ENCODE measurements around the gene APOBEC3G.
"Not testable (repeated sequence)": the region's sequence is repeated elsewhere in the genome, so short reads cannot be mapped to it uniquely, and the experiment has no call there.

DNA sequence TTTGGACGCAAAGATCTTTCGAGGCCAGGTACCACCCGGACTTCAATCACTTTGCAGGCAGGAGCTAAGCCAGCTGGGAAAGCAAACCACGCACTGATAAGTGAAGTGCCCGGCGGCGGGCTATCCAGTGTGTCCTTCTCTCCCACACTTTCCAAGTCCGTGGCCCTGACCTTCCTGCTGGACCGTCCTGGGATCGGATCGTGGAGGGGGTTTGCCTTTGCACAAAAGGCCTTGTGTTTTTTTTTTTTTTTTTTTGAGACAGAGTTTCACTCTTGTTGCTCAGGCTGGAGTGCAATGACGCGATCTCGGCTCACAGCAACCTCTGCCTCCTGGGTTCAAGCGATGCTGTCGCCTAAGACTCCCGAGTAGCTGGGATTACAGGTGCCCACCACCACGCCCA is 34.0 kb upstream of the APOBEC3G start:
- TF ChIP-seq, protein P1, sequence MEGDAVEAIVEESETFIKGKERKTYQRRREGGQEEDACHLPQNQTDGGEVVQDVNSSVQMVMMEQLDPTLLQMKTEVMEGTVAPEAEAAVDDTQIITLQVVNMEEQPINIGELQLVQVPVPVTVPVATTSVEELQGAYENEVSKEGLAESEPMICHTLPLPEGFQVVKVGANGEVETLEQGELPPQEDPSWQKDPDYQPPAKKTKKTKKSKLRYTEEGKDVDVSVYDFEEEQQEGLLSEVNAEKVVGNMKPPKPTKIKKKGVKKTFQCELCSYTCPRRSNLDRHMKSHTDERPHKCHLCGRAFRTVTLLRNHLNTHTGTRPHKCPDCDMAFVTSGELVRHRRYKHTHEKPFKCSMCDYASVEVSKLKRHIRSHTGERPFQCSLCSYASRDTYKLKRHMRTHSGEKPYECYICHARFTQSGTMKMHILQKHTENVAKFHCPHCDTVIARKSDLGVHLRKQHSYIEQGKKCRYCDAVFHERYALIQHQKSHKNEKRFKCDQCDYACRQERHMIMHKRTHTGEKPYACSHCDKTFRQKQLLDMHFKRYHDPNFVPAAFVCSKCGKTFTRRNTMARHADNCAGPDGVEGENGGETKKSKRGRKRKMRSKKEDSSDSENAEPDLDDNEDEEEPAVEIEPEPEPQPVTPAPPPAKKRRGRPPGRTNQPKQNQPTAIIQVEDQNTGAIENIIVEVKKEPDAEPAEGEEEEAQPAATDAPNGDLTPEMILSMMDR (IDR thresholded peaks at IDR 0.05), result not testable (repeated sequence)
- TF ChIP-seq POLR2AphosphoS5 (IDR thresholded peaks at IDR 0.05), result not testable (repeated sequence)

Data from breast epithelium (tissue), 3 donors.